GM12891 (cell line): ENCODE data around the gene MTFR2.

Source experiments
- PAX5 ChIP-seq: IDR thresholded peaks from 2 replicates; pipeline ENCODE4 v1.6.1; 2011; ENCODE audit warnings: low read length, moderate library complexity, mild to moderate bottlenecking; ENCODE audit not compliant: insufficient read depth, severe bottlenecking
- POLR2A ChIP-seq: IDR thresholded peaks from 2 replicates; pipeline ENCODE4 v1.6.1; 2011; ENCODE audit warnings: low read depth, low read length, control low read depth
- POLR2AphosphoS5 ChIP-seq: IDR thresholded peaks from 2 replicates; pipeline ENCODE4 v1.6.1; 2011; ENCODE audit warnings: low read depth, low read length, control low read depth
- POU2F2 ChIP-seq: IDR thresholded peaks from 2 replicates; pipeline ENCODE4 v1.6.1; 2011; ENCODE audit warnings: low read depth, mild to moderate bottlenecking, control low read depth, low read length, moderate library complexity
- SPI1 ChIP-seq: IDR thresholded peaks from 2 replicates; pipeline ENCODE4 v1.6.1; 2011; ENCODE audit warnings: low read depth, low read length, control low read depth
- TAF1 ChIP-seq: IDR thresholded peaks from 2 replicates; pipeline ENCODE4 v1.6.1; 2011; ENCODE audit warnings: low read depth, low read length, control low read depth

DNA sequence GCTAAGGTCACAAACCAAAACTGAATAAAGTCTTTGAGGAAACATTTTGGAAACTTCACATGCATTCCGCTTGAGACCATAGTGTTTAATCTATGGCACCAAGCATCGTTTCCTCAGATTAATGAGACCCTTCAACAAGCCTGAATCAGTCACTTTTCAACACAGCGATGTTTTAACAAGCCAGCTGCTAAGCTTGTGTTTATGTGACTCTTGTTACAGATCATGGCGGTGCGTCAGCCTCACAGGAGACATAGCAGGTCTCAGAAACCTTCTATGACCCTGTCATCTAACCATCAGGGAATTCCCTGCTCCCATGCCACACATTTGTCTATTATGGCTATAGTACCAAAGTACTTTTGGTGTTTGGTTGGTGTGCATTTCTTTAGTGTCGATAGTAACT, 57.2 kb downstream of the MTFR2 start:
- TF ChIP-seq TAF1 (no peak), POLR2A (no peak), POLR2AphosphoS5 (no peak), POU2F2 (no peak), SPI1 (no peak), PAX5 (no peak)
